ENCODE results near the gene JAKMIP3. TPM values are rescaled to one million over a fixed set of nuclear protein-coding genes. Genes with fewer than 3 reads are reported as not detected.

Gene JAKMIP3
- total RNA-seq, 1 donor from 2014 or later = 0.18 TPM

DNA sequence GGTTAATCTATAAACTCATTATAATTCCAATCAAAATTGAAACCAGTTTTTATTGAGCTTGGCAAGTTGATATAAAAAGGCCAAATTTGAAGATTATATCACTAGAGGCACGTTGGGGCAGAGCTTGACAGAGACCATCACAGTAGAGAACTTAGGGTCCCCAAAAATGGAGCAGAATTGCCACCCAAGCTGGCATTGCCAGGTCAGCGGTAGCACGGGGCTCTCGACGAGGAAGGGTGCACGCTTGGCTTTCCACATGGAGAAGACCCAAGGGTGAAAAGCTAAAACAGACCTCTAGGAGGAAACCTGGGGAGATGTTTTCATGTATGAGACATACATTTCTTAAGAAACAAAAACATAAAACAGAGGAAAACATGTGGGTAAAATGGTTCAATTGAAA is 4.3 kb upstream of the JAKMIP3 start:
- no peak overlapping the region for H3K27ac ChIP-seq
- no peaks in the 10 kb centered on the region for H3K9me3 ChIP-seq
- peaks cover 5% of the 10 kb centered on the region for H3K4me1 ChIP-seq
- TF ChIP-seq, protein P1, sequence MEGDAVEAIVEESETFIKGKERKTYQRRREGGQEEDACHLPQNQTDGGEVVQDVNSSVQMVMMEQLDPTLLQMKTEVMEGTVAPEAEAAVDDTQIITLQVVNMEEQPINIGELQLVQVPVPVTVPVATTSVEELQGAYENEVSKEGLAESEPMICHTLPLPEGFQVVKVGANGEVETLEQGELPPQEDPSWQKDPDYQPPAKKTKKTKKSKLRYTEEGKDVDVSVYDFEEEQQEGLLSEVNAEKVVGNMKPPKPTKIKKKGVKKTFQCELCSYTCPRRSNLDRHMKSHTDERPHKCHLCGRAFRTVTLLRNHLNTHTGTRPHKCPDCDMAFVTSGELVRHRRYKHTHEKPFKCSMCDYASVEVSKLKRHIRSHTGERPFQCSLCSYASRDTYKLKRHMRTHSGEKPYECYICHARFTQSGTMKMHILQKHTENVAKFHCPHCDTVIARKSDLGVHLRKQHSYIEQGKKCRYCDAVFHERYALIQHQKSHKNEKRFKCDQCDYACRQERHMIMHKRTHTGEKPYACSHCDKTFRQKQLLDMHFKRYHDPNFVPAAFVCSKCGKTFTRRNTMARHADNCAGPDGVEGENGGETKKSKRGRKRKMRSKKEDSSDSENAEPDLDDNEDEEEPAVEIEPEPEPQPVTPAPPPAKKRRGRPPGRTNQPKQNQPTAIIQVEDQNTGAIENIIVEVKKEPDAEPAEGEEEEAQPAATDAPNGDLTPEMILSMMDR (IDR thresholded peaks at IDR 0.05) = no peak
- H3K27me3 ChIP-seq (ENCODE audit: low read depth) = peaks cover 29% of the 10 kb centered on the region
- no peak for ATAC-seq
- no peak for DNase-seq
- no peaks in the 10 kb centered on the region for H3K36me3 ChIP-seq
- intact Hi-C loops (cut with DNase I) = no loop called here
- no peak overlapping the region for H3K4me3 ChIP-seq

DNA sequence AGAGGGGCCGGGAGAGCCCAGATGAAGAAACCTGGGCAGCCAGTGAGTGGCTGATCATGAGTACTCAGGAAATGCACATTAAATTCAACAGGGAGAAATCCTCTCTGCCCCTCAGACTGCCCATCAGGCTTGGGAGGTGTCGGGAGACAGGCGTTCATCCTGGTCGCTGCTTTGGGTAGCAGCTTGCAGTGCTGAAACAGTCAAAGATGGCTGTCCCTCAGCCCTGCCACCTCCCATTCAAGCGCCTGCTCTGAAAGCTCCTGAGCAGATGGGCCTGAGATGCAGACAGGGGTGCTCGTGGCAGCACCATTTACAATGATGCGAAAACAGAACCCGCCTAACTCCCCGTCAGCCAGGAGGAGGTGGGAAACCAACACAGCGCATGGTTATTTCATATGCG is 3.6 kb upstream of the JAKMIP3 start:
- Histone ChIP-seq H3K4me3 (no peak overlapping the region), H3K4me1 (peaks cover 6% of the 10 kb centered on the region), H3K27me3 (ENCODE audit: low read depth) (peaks cover 26% of the 10 kb centered on the region), H3K36me3 (no peaks in the 10 kb centered on the region), H3K27ac (no peak overlapping the region), H3K9me3 (no peaks in the 10 kb centered on the region)
- DNase-seq (no peak), ATAC-seq (no peak)
- intact Hi-C loops (cut with DNase I) = no loop called here
- TF ChIP-seq, protein P1 (IDR thresholded peaks at IDR 0.05) = no peak

DNA sequence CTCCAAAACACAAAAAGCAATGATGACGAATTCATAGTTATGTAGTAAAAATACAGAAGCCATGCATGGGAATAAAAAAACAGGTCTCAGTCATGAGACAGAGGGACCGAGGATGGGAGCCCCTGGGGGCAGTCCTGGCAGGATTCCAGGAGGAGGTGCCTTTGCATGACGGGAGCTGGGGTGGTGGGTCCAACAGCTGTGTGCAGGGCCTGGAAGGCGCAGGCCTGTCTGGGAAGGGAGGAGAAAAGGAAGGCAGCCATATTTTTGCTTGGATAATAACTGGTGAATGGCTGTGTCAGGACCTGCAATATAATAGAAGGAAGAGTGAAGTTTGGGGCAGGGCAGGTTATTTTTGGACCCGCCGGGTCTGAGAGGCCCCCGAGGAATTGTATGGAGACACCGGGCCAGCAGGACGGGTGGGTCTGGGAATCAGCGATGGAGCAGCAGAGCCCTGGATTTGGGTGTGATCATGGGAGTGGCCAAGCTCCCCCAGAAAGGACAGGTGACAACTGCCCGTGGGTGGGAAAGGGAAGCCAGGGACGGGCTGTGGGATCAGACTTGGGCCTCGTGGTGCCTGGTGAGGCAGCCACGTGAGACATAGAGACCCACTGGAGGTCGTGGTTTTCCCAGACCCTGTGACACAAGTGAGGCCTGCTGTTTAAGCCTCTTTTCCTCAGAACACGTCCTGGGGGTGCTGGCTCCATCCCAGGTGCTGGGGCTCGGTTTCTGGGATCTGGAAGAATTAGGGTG is 2.9 kb upstream of the JAKMIP3 start:
- intact Hi-C loops (cut with DNase I) = no loop called here
- H3K27ac ChIP-seq = no peak overlapping the region
- H3K4me3 ChIP-seq = no peak overlapping the region
- no peaks in the 10 kb centered on the region for H3K9me3 ChIP-seq
- DNase-seq (no peak), ATAC-seq (no peak)
- peaks cover 21% of the 10 kb centered on the region for H3K27me3 ChIP-seq (ENCODE audit: low read depth)
- TF ChIP-seq, protein P1 (IDR thresholded peaks at IDR 0.05) = no peak
- peaks cover 6% of the 10 kb centered on the region for H3K4me1 ChIP-seq
- H3K36me3 ChIP-seq = no peaks in the 10 kb centered on the region

DNA sequence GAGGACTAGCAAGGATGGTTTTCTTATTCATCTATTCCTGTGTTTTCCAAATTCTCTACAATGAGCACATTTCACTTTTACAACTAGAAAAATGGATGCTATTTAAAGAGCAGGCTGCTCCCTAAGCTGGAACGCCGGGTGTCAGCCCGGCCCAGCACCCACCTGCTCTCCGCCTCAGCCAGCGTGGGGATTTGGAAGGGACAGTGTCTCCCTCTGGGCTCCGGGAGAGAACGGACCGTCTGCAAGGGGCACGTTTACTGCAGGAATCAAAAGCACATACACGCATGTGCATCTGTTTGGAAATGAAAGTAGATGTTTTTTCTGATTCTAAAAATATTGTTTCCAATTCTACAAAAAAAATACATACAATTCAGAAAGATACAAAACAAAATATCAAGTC is 2.3 kb upstream of the JAKMIP3 start:
- Histone ChIP-seq H3K9me3 (no peaks in the 10 kb centered on the region), H3K27ac (no peak overlapping the region), H3K4me3 (no peak overlapping the region), H3K4me1 (peaks cover 6% of the 10 kb centered on the region), H3K36me3 (no peaks in the 10 kb centered on the region), H3K27me3 (ENCODE audit: low read depth) (peaks cover 20% of the 10 kb centered on the region)
- no peak for DNase-seq
- intact Hi-C loops (cut with DNase I) = no loop called here
- TF ChIP-seq, protein P1 (IDR thresholded peaks at IDR 0.05) = no peak
- ATAC-seq = no peak

DNA sequence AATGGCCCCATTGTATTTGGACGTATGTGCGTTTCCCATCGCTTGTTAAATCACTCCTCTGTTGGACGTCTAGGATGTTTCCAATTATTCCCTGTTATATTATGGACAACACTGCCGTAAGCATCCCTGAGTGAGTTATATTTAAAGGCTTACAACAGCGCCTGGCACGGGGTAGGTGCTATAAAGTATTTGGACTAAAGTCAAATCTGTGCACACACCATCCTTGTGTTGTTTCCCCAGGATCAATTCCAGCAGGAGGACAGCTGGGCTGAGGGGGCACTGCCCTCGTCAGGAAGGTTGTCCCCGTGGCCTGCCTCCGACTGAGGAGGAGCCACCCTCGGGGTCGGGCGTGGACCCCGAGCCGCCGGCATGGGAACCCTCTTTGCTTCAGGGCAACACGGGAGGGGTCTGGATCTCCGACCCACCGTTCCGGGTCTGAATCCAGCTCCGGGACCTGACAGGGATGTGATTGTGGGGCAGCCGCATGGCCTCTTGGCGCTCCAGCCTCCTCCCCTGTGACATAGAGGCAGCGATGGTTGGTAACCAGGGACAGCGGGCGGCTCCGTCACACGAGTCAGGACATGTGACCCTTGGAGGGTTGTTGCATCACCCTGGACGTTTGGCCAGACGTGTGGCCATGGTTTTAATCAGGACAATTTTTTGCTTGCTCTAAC is 1.5 kb upstream of the JAKMIP3 start:
- no peak for DNase-seq
- intact Hi-C loops (cut with DNase I) = no loop called here

More for the DNA sequence above, 1.5 kb upstream of the JAKMIP3 start:
- H3K27ac ChIP-seq = no peak overlapping the region
- no peaks in the 10 kb centered on the region for H3K9me3 ChIP-seq
- no peaks in the 10 kb centered on the region for H3K36me3 ChIP-seq
- no peak overlapping the region for H3K4me3 ChIP-seq
- TF ChIP-seq, protein P1 (IDR thresholded peaks at IDR 0.05) = no peak
- peaks cover 6% of the 10 kb centered on the region for H3K4me1 ChIP-seq
- no peak for ATAC-seq
- peaks cover 12% of the 10 kb centered on the region for H3K27me3 ChIP-seq (ENCODE audit: low read depth)
